BJ (cell line): ENCODE measurements around the gene CER1. TPM values are rescaled to one million over a fixed set of nuclear protein-coding genes. Genes with fewer than 3 reads are reported as not detected.

Experiments
- CTCF ChIA-PET: fragments of 350-600 bp; formaldehyde crosslinking; extraction: SDS; loops from one replicate; lab custom pipeline; 2021; ENCODE audit warnings: antibody characterized with exemption, inconsistent platforms; lab: Yijun Ruan, JAX
- POLR2A ChIA-PET: fragments of 300-600 bp; sonication (Branson Sonifier 250); formaldehyde crosslinking; extraction: SDS; loops from one replicate; lab custom pipeline; 2021; ENCODE audit warnings: antibody characterized with exemption; lab: Charles Lee
- DNase-seq: peaks from one replicate; pipeline ENCODE4 v3.0.0-alpha.2; 2011; ENCODE audit warnings: low read depth
- H3K27me3 ChIP-seq: 2 replicates; pipeline ENCODE4 v1.6.0; 2011; ENCODE audit warnings: low read length; ENCODE audit not compliant: control insufficient read depth, insufficient read depth
- H3K36me3 ChIP-seq: 2 replicates; pipeline ENCODE4 v1.5.1; 2011; ENCODE audit warnings: low read length; ENCODE audit not compliant: control insufficient read depth, insufficient read depth
- H3K4me3 ChIP-seq: 2 replicates; pipeline ENCODE4 v1.5.1; 2011; ENCODE audit warnings: low read depth, mild to moderate bottlenecking, control low read depth, low read length
- polyA plus RNA-seq: library from polyadenylated mRNA; depleted of rRNA; stranded (reverse); fragments of >200 nt; gene quantifications from 2 replicates; pipeline ENCODE4 v1.2.3, GENCODE V29; 2011
- TF ChIP-seq, protein P1 (sequence below): IDR thresholded peaks from 2 replicates; pipeline ENCODE4 v1.5.1; 2011; ENCODE audit warnings: low read depth, mild to moderate bottlenecking, control low read depth, inconsistent platforms, low read length, moderate library complexity; ENCODE audit not compliant: insufficient read depth

The CER1 gene
- polyA plus RNA-seq, 1 experiment, result not detected

DNA sequence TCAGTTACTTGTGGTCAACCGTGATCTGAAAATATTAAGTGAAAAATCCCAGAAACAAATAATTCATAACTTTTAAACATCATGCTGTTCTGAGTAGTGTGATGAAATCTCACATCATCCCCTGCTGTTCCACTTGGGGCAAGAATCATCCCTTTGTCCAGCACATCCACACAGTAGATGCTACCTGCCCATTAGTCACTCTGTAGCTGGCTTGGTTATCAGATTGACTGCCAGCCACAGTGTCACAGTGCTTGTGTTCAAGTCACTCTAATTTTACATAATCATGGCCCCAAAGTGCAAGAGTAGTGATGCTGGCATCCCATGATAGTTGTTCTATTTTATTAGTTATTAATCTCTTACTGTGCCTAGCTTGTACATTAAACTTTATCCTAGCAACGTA is 39.1 kb upstream of the CER1 start:
- H3K36me3 ChIP-seq, result no peaks in the 10 kb centered on the region
- no peak for DNase-seq
- no peaks in the 10 kb centered on the region for H3K27me3 ChIP-seq
- POLR2A ChIA-PET, result no interaction called here
- TF ChIP-seq, protein P1, sequence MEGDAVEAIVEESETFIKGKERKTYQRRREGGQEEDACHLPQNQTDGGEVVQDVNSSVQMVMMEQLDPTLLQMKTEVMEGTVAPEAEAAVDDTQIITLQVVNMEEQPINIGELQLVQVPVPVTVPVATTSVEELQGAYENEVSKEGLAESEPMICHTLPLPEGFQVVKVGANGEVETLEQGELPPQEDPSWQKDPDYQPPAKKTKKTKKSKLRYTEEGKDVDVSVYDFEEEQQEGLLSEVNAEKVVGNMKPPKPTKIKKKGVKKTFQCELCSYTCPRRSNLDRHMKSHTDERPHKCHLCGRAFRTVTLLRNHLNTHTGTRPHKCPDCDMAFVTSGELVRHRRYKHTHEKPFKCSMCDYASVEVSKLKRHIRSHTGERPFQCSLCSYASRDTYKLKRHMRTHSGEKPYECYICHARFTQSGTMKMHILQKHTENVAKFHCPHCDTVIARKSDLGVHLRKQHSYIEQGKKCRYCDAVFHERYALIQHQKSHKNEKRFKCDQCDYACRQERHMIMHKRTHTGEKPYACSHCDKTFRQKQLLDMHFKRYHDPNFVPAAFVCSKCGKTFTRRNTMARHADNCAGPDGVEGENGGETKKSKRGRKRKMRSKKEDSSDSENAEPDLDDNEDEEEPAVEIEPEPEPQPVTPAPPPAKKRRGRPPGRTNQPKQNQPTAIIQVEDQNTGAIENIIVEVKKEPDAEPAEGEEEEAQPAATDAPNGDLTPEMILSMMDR, result no peak
- H3K4me3 ChIP-seq, result no peak overlapping the region
- CTCF ChIA-PET, result no interaction called here

DNA sequence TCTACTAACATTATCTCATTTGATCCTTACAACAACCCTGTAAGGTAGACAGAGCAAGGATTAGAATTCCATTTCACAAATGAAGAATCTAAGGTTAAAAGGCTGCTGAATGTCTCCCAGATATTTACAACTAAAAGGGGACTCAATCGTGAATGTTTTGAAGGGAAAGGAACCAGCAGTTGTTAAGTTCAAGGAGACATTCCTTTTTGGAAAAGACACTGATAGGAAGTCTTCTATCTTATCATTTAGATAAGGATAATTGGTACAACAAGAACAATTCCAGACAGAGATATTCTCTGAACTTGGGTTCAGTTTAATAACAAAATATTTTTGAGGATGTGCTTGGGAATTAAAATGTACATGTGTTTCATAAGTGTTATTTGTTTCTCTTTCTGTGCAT is 37.5 kb upstream of the CER1 start:
- no peaks in the 10 kb centered on the region for H3K27me3 ChIP-seq
- POLR2A ChIA-PET, result no interaction called here
- TF ChIP-seq, protein P1, result no peak
- CTCF ChIA-PET, result interaction anchor here (1.0 kb wide), 1 partner anchor 12 kb away, joined by 3 read pairs; no protein-coding TSS in a partner anchor
- no peak overlapping the region for H3K4me3 ChIP-seq
- no peak for DNase-seq
- H3K36me3 ChIP-seq, result no peaks in the 10 kb centered on the region

- CTCF ChIA-PET, result interaction anchor here (0.6 to 1.3 kb wide), 2 partner anchors 12 to 316 kb away, joined by 3 to 5 read pairs; no protein-coding TSS in a partner anchor
- TF ChIP-seq, protein P1, result no peak
Measured at GRCh38 chr9:14756291-14756690, 33.8 kb upstream of the CER1 start.

DNA sequence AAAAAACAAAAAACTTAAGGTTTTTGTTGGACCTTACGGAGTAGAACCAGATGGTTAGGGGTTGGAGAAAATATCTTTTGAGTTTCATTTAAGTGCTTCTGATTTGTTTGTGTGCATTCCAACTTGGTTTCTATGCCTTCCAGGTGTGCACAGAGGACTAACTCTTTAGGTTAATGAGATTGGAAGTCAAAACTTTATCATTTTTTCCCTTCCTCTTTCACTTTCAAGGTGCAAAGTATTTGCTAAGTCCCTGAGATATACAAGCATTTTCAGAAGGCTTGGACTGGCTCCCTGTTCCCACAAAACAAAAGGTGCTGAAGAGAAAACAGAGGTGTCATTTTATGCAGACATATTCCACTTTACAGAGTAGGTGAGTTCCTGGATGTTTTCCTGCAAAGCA is 30.3 kb upstream of the CER1 start:
- ChIA-PET CTCF (no interaction called here), POLR2A (no interaction called here)
- no peak for DNase-seq
- Histone ChIP-seq H3K4me3 (no peak overlapping the region), H3K27me3 (no peaks in the 10 kb centered on the region), H3K36me3 (no peaks in the 10 kb centered on the region)
- TF ChIP-seq, protein P1, result no peak

More at GRCh38 chr9:14756291-14756690, 33.8 kb upstream of the CER1 start:
- no peaks in the 10 kb centered on the region for H3K36me3 ChIP-seq
- POLR2A ChIA-PET, result no interaction called here
- H3K4me3 ChIP-seq, result no peak overlapping the region
- no peaks in the 10 kb centered on the region for H3K27me3 ChIP-seq
- no peak for DNase-seq

- Histone ChIP-seq H3K36me3 (no peaks in the 10 kb centered on the region), H3K4me3 (no peak overlapping the region), H3K27me3 (no peaks in the 10 kb centered on the region)
- ChIA-PET CTCF (no interaction called here), POLR2A (no interaction called here)
- no peak for DNase-seq
- TF ChIP-seq, protein P1, result no peak
Measured at GRCh38 chr9:14752271-14752670, 29.7 kb upstream of the CER1 start.
